Measurements from ENCODE around the gene ST6GALNAC1. TPM values are rescaled to one million over a fixed set of nuclear protein-coding genes. Genes with fewer than 3 reads are reported as not detected.
A peak's percentile ranks its signal among the peaks of the same experiment; 100 is the strongest.

The ST6GALNAC1 gene
- total and polyA plus RNA-seq, 8 donors = 2.1 to 46.0 (median 3.4) TPM

GRCh38 chr17:76671912-76672262, 28.3 kb upstream of the ST6GALNAC1 start:
- TF ChIP-seq CTCF (IDR thresholded peaks at IDR 0.05) = no peak
- H3K4me3 ChIP-seq = peak overlapping the region; percentile 60
- no peaks in the 10 kb centered on the region for H3K36me3 ChIP-seq
- DNase-seq (no peak), ATAC-seq (no peak)
- H3K27me3 ChIP-seq = no peaks in the 10 kb centered on the region
- H3K9me3 ChIP-seq = no peaks in the 10 kb centered on the region
- H3K27ac ChIP-seq = peak overlapping the region; percentile 88 to 90
- H3K4me1 ChIP-seq = peaks cover 11 to 21% of the 10 kb centered on the region in 2 donors
- intact Hi-C loops (cut with DNase I) = no loop called here

- Histone ChIP-seq H3K27ac (peak overlapping the region; percentile 88 to 90), H3K4me3 (peak overlapping the region; percentile 60), H3K4me1 (peaks cover 11 to 21% of the 10 kb centered on the region in 2 donors), H3K36me3 (no peaks in the 10 kb centered on the region), H3K27me3 (no peaks in the 10 kb centered on the region), H3K9me3 (no peaks in the 10 kb centered on the region)
- ATAC-seq (peak; percentile 95), DNase-seq (peak; percentile 98 to 100 (median 99))
- intact Hi-C loops (cut with DNase I) = no loop called here
- no peak for TF ChIP-seq CTCF (IDR thresholded peaks at IDR 0.05)
These were observed 27.8 kb upstream of the ST6GALNAC1 start for GRCh38 chr17:76671123-76671911.

- Histone ChIP-seq H3K4me1 (peaks cover 11 to 21% of the 10 kb centered on the region in 2 donors), H3K4me3 (no peak overlapping the region), H3K9me3 (no peaks in the 10 kb centered on the region), H3K27me3 (no peaks in the 10 kb centered on the region), H3K36me3 (no peaks in the 10 kb centered on the region), H3K27ac (peak overlapping the region; percentile 88 to 90)
- ATAC-seq (no peak), DNase-seq (no peak)
- intact Hi-C loops (cut with DNase I) = no loop called here
- no peak for TF ChIP-seq CTCF (IDR thresholded peaks at IDR 0.05)
These were observed 27.2 kb upstream of the ST6GALNAC1 start for GRCh38 chr17:76670718-76671122.

- no peak overlapping the region for H3K4me3 ChIP-seq
- H3K27ac ChIP-seq = peak overlapping the region; percentile 88 to 90
- peak in 1 of 4 donors; percentile 72 for DNase-seq
- H3K4me1 ChIP-seq = peaks cover 11 to 21% of the 10 kb centered on the region in 2 donors
- no peak for TF ChIP-seq CTCF (IDR thresholded peaks at IDR 0.05)
- ATAC-seq = peak; percentile 42
- H3K9me3 ChIP-seq = no peaks in the 10 kb centered on the region
- H3K27me3 ChIP-seq = no peaks in the 10 kb centered on the region
- no peaks in the 10 kb centered on the region for H3K36me3 ChIP-seq
- intact Hi-C loops (cut with DNase I) = no loop called here
These were observed 26.6 kb upstream of the ST6GALNAC1 start for GRCh38 chr17:76670020-76670717.

- H3K27me3 ChIP-seq = no peaks in the 10 kb centered on the region
- H3K36me3 ChIP-seq = no peaks in the 10 kb centered on the region
- ATAC-seq = no peak
- no peak for DNase-seq
- intact Hi-C loops (cut with DNase I) = no loop called here
- H3K4me1 ChIP-seq = peaks cover 11 to 21% of the 10 kb centered on the region in 2 donors
- no peak overlapping the region for H3K27ac ChIP-seq
- TF ChIP-seq CTCF (IDR thresholded peaks at IDR 0.05) = no peak
- H3K4me3 ChIP-seq = no peak overlapping the region
- H3K9me3 ChIP-seq = no peaks in the 10 kb centered on the region
These were observed 24.4 kb upstream of the ST6GALNAC1 start for GRCh38 chr17:76667786-76668453.
